ENCODE results near the gene SMPD2. TPM values are rescaled to one million over a fixed set of nuclear protein-coding genes. Genes with fewer than 3 reads are reported as not detected.

The SMPD2 gene
- total and polyA plus RNA-seq, 2 experiments from 2014 or later, result 5.6 to 10.9 TPM

DNA sequence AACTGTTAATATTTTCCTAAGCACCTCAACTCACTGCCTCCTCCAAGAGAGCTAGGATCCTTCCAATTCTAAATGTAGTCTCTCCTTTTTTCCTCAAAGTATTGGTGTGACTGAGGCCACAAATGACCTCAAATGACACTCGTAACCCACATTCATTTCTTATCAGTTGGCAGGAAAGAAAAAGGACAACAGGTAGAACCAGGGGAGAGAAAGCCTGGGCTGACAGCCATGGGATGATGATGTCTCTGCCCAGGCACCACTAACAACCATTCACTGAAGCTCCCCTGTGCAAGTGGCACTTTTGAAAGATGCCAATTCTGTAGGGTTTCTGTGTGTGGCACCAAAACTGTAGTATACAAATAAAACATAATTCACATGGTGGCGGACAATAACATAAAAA, 35.1 kb downstream of the SMPD2 start (continued):
- TF ChIP-seq REST (IDR thresholded peaks at IDR 0.05; ENCODE audit: unreplicated experiment) (no peak), EZH2phosphoT487 (IDR thresholded peaks at IDR 0.05; ENCODE audit: unreplicated experiment) (no peak)

- peaks cover 5% of the 10 kb centered on the region for H3K27me3 Mint-ChIP-seq (ENCODE audit: insufficient read depth, low read depth, poor library complexity)
- TF ChIP-seq ETS1 (IDR thresholded peaks at IDR 0.05), result no peak
- no peak for TF ChIP-seq EZH2phosphoT487 (IDR thresholded peaks at IDR 0.05; ENCODE audit: unreplicated experiment)
- TF ChIP-seq ZNF114 (CRISPR knock-in tag; IDR thresholded peaks at IDR 0.05), result no peak
- TF ChIP-seq, protein P1, sequence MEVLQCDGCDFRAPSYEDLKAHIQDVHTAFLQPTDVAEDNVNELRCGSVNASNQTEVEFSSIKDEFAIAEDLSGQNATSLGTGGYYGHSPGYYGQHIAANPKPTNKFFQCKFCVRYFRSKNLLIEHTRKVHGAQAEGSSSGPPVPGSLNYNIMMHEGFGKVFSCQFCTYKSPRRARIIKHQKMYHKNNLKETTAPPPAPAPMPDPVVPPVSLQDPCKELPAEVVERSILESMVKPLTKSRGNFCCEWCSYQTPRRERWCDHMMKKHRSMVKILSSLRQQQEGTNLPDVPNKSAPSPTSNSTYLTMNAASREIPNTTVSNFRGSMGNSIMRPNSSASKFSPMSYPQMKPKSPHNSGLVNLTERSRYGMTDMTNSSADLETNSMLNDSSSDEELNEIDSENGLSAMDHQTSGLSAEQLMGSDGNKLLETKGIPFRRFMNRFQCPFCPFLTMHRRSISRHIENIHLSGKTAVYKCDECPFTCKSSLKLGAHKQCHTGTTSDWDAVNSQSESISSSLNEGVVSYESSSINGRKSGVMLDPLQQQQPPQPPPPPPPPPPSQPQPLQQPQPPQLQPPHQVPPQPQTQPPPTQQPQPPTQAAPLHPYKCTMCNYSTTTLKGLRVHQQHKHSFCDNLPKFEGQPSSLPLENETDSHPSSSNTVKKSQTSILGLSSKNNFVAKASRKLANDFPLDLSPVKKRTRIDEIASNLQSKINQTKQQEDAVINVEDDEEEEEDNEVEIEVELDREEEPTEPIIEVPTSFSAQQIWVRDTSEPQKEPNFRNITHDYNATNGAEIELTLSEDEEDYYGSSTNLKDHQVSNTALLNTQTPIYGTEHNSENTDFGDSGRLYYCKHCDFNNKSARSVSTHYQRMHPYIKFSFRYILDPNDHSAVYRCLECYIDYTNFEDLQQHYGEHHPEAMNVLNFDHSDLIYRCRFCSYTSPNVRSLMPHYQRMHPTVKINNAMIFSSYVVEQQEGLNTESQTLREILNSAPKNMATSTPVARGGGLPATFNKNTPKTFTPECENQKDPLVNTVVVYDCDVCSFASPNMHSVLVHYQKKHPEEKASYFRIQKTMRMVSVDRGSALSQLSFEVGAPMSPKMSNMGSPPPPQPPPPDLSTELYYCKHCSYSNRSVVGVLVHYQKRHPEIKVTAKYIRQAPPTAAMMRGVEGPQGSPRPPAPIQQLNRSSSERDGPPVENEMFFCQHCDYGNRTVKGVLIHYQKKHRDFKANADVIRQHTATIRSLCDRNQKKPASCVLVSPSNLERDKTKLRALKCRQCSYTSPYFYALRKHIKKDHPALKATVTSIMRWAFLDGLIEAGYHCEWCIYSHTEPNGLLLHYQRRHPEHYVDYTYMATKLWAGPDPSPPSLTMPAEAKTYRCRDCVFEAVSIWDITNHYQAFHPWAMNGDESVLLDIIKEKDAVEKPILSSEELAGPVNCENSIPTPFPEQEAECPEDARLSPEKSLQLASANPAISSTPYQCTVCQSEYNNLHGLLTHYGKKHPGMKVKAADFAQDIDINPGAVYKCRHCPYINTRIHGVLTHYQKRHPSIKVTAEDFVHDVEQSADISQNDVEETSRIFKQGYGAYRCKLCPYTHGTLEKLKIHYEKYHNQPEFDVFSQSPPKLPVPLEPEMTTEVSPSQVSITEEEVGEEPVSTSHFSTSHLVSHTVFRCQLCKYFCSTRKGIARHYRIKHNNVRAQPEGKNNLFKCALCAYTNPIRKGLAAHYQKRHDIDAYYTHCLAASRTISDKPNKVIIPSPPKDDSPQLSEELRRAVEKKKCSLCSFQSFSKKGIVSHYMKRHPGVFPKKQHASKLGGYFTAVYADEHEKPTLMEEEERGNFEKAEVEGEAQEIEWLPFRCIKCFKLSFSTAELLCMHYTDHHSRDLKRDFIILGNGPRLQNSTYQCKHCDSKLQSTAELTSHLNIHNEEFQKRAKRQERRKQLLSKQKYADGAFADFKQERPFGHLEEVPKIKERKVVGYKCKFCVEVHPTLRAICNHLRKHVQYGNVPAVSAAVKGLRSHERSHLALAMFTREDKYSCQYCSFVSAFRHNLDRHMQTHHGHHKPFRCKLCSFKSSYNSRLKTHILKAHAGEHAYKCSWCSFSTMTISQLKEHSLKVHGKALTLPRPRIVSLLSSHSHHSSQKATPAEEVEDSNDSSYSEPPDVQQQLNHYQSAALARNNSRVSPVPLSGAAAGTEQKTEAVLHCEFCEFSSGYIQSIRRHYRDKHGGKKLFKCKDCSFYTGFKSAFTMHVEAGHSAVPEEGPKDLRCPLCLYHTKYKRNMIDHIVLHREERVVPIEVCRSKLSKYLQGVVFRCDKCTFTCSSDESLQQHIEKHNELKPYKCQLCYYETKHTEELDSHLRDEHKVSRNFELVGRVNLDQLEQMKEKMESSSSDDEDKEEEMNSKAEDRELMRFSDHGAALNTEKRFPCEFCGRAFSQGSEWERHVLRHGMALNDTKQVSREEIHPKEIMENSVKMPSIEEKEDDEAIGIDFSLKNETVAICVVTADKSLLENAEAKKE (CRISPR knock-in tag; IDR thresholded peaks at IDR 0.05), result no peak
- no peak for TF ChIP-seq EZH2 (IDR thresholded peaks at IDR 0.05; ENCODE audit: low read depth, unreplicated experiment)
- TF ChIP-seq JUNB (IDR thresholded peaks at IDR 0.05; ENCODE audit: unreplicated experiment), result no peak
- TF ChIP-seq ZNF331 (CRISPR knock-in tag; IDR thresholded peaks at IDR 0.05; ENCODE audit: low read depth), result no peak
- TF ChIP-seq STAT1 (IDR thresholded peaks at IDR 0.05; ENCODE audit: unreplicated experiment), result no peak
- TF ChIP-seq REST (IDR thresholded peaks at IDR 0.05; ENCODE audit: unreplicated experiment), result no peak
- TF ChIP-seq POLR2AphosphoS5 (IDR thresholded peaks at IDR 0.05; ENCODE audit: low read depth), result no peak
- no peak for TF ChIP-seq NANOG (IDR thresholded peaks at IDR 0.05; ENCODE audit: borderline replicate concordance)
Observed at GRCh38 chr6:109477184-109477583, 36.7 kb downstream of the SMPD2 start.

More at GRCh38 chr6:109477184-109477583, 36.7 kb downstream of the SMPD2 start:
- no peak overlapping the region for H3K4me3 ChIP-seq
- H3K27ac Mint-ChIP-seq, result no peak overlapping the region
- H3K27ac ChIP-seq (ENCODE audit: low read depth), result no peak overlapping the region
- peaks cover 37% of the 10 kb centered on the region for H3K4me1 Mint-ChIP-seq
- ATAC-seq (no peak), DNase-seq (ENCODE audit: low spot score) (no peak)
- H4K20me1 ChIP-seq (replicated peaks; ENCODE audit: insufficient read depth), result peaks cover 56% of the 10 kb centered on the region
- H3K4me1 ChIP-seq (ENCODE audit: insufficient read depth), result peaks cover 40% of the 10 kb centered on the region
- H3K27me3 ChIP-seq (ENCODE audit: insufficient read depth), result no peaks in the 10 kb centered on the region
- peaks cover 83% of the 10 kb centered on the region for H3K36me3 Mint-ChIP-seq (ENCODE audit: low read depth)
- H3F3A ChIP-seq (replicated peaks; ENCODE audit: low read depth), result no peaks in the 10 kb centered on the region
- peak overlapping the region; percentile 17; the same call in 1 of the 3 replicates for H3K4me3 Mint-ChIP-seq
- no peak overlapping the region for H2AFZ ChIP-seq
- H3K36me3 ChIP-seq (ENCODE audit: insufficient read depth), result peaks cover 59% of the 10 kb centered on the region
- H3K79me2 ChIP-seq (replicated peaks; ENCODE audit: insufficient read depth), result peaks cover 76% of the 10 kb centered on the region
- H3K9me2 ChIP-seq (ENCODE audit: insufficient read depth), result no peaks in the 10 kb centered on the region
- H3K4me2 ChIP-seq, result 0 out of 2 replicates have a peak overlapping the region, but pooled peaks have one; percentile 25
- H3K9me3 Mint-ChIP-seq, result no peaks in the 10 kb centered on the region

All from GM23338 (cell line).